ENCODE results near the gene AHCTF1. TPM values are rescaled to one million over a fixed set of nuclear protein-coding genes. Genes with fewer than 3 reads are reported as not detected.

AHCTF1 gene
- total RNA-seq, 1 donor: 32.6 TPM

GRCh38 chr1:246793356-246793896 is 138.3 kb downstream of the AHCTF1 start:
- Histone ChIP-seq H4K20me1 (ENCODE audit: insufficient read depth, low read length) (no peaks in the 10 kb centered on the region), H2AFZ (ENCODE audit: low read length) (no peak overlapping the region), H3K36me3 (ENCODE audit: insufficient read depth, low read length) (no peaks in the 10 kb centered on the region), H3K27ac (ENCODE audit: low read depth, low read length) (no peak overlapping the region), H3K9me3 (ENCODE audit: low read depth, low read length) (no peaks in the 10 kb centered on the region), H3K27me3 (ENCODE audit: insufficient read depth, low read length) (no peaks in the 10 kb centered on the region), H3K79me2 (ENCODE audit: insufficient read depth, low read length) (no peaks in the 10 kb centered on the region), H3K4me3 (ENCODE audit: insufficient read depth, low read length) (no peak overlapping the region), H3K4me2 (ENCODE audit: insufficient read depth, low read length) (no peak overlapping the region), H3K4me1 (ENCODE audit: insufficient read depth, low read length) (no peaks in the 10 kb centered on the region)
- no peak for TF ChIP-seq CTCF (IDR thresholded peaks at IDR 0.05; ENCODE audit: extremely low read depth, low read depth, low read length)
- DNase-seq (ENCODE audit: insufficient read length, low spot score, missing footprints): no peak

- DNase-seq (ENCODE audit: insufficient read length, low spot score, missing footprints): no peak
- Histone ChIP-seq H3K27ac (ENCODE audit: low read depth, low read length) (no peak overlapping the region), H3K9me3 (ENCODE audit: low read depth, low read length) (no peaks in the 10 kb centered on the region), H3K4me2 (ENCODE audit: insufficient read depth, low read length) (no peak overlapping the region), H3K36me3 (ENCODE audit: insufficient read depth, low read length) (no peaks in the 10 kb centered on the region), H3K4me3 (ENCODE audit: insufficient read depth, low read length) (no peak overlapping the region), H3K27me3 (ENCODE audit: insufficient read depth, low read length) (no peaks in the 10 kb centered on the region), H4K20me1 (ENCODE audit: insufficient read depth, low read length) (no peaks in the 10 kb centered on the region), H2AFZ (ENCODE audit: low read length) (no peak overlapping the region), H3K79me2 (ENCODE audit: insufficient read depth, low read length) (no peaks in the 10 kb centered on the region), H3K4me1 (ENCODE audit: insufficient read depth, low read length) (no peaks in the 10 kb centered on the region)
- TF ChIP-seq CTCF (IDR thresholded peaks at IDR 0.05; ENCODE audit: extremely low read depth, low read depth, low read length): no peak
Measured at GRCh38 chr1:246792603-246793002, 139.1 kb downstream of the AHCTF1 start.

- H3K4me1 ChIP-seq (ENCODE audit: insufficient read depth, low read length): no peaks in the 10 kb centered on the region
- H3K9me3 ChIP-seq (ENCODE audit: low read depth, low read length): no peaks in the 10 kb centered on the region
- H3K36me3 ChIP-seq (ENCODE audit: insufficient read depth, low read length): no peaks in the 10 kb centered on the region
- no peak overlapping the region for H3K4me2 ChIP-seq (ENCODE audit: insufficient read depth, low read length)
- H3K79me2 ChIP-seq (ENCODE audit: insufficient read depth, low read length): no peaks in the 10 kb centered on the region
- no peaks in the 10 kb centered on the region for H3K27me3 ChIP-seq (ENCODE audit: insufficient read depth, low read length)
- TF ChIP-seq CTCF (IDR thresholded peaks at IDR 0.05; ENCODE audit: extremely low read depth, low read depth, low read length): no peak
- H2AFZ ChIP-seq (ENCODE audit: low read length): no peak overlapping the region
- H4K20me1 ChIP-seq (ENCODE audit: insufficient read depth, low read length): no peaks in the 10 kb centered on the region
- DNase-seq (ENCODE audit: insufficient read length, low spot score, missing footprints): peak; percentile 82
- no peak overlapping the region for H3K27ac ChIP-seq (ENCODE audit: low read depth, low read length)
- H3K4me3 ChIP-seq (ENCODE audit: insufficient read depth, low read length): no peak overlapping the region
Measured at GRCh38 chr1:246791303-246791918, 140.3 kb downstream of the AHCTF1 start.

GRCh38 chr1:246790833-246791232 is 140.9 kb downstream of the AHCTF1 start:
- Histone ChIP-seq H3K27me3 (ENCODE audit: insufficient read depth, low read length) (no peaks in the 10 kb centered on the region), H4K20me1 (ENCODE audit: insufficient read depth, low read length) (no peaks in the 10 kb centered on the region), H3K79me2 (ENCODE audit: insufficient read depth, low read length) (no peaks in the 10 kb centered on the region), H2AFZ (ENCODE audit: low read length) (no peak overlapping the region), H3K27ac (ENCODE audit: low read depth, low read length) (no peak overlapping the region), H3K4me2 (ENCODE audit: insufficient read depth, low read length) (no peak overlapping the region), H3K36me3 (ENCODE audit: insufficient read depth, low read length) (no peaks in the 10 kb centered on the region), H3K4me1 (ENCODE audit: insufficient read depth, low read length) (no peaks in the 10 kb centered on the region), H3K9me3 (ENCODE audit: low read depth, low read length) (no peaks in the 10 kb centered on the region), H3K4me3 (ENCODE audit: insufficient read depth, low read length) (no peak overlapping the region)
- peak; percentile 69 for DNase-seq (ENCODE audit: insufficient read length, low spot score, missing footprints)
- no peak for TF ChIP-seq CTCF (IDR thresholded peaks at IDR 0.05; ENCODE audit: extremely low read depth, low read depth, low read length)

All from osteoblast (primary cell).